ENCODE measurements around the gene ADGRG3.

Gene ADGRG3

GRCh38 chr16:57735755-57736418 lies 67.8 kb downstream of the ADGRG3 start, which contains the start of gene KATNB1:
TSS of gene KATNB1 (plus strand) at chr16:57735770. CDS start at chr16:57737244, 1,474 bp downstream.
- Histone ChIP-seq H3F3A (ENCODE audit: control insufficient read depth, insufficient read depth) (no peaks in the 10 kb centered on the region), H3K79me2 (ENCODE audit: control insufficient read depth, low read length) (peaks cover 46% of the 10 kb centered on the region), H3K27ac (ENCODE audit: low read depth, low read length) (peak within 1 kb of the TSS; percentile 31; the same call in 1 of the 2 replicates), H3K36me3 (ENCODE audit: control insufficient read depth, low read length) (peaks cover 29% of the 10 kb centered on the region), H3K4me3 (ENCODE audit: low read length) (peak within 1 kb of the TSS; percentile 98), H4K20me1 (ENCODE audit: control insufficient read depth, insufficient read depth, low read depth, low read length) (no peaks in the 10 kb centered on the region), H3K27me3 (ENCODE audit: control insufficient read depth, low read length) (no peaks in the 10 kb centered on the region), H3K4me2 (ENCODE audit: low read length) (peak within 1 kb of the TSS; percentile 97), H3K9me2 (replicated peaks; ENCODE audit: control insufficient read depth, low read length) (no peaks in the 10 kb centered on the region), H3K4me1 (ENCODE audit: control insufficient read depth, low read length) (peaks cover 20% of the 10 kb centered on the region), H3K9me3 (ENCODE audit: control insufficient read depth, insufficient read depth, low read length) (no peaks in the 10 kb centered on the region)
- TF ChIP-seq EZH2phosphoT487 (IDR thresholded peaks at IDR 0.05; ENCODE audit: borderline replicate concordance, low read length) = no peak

DNA sequence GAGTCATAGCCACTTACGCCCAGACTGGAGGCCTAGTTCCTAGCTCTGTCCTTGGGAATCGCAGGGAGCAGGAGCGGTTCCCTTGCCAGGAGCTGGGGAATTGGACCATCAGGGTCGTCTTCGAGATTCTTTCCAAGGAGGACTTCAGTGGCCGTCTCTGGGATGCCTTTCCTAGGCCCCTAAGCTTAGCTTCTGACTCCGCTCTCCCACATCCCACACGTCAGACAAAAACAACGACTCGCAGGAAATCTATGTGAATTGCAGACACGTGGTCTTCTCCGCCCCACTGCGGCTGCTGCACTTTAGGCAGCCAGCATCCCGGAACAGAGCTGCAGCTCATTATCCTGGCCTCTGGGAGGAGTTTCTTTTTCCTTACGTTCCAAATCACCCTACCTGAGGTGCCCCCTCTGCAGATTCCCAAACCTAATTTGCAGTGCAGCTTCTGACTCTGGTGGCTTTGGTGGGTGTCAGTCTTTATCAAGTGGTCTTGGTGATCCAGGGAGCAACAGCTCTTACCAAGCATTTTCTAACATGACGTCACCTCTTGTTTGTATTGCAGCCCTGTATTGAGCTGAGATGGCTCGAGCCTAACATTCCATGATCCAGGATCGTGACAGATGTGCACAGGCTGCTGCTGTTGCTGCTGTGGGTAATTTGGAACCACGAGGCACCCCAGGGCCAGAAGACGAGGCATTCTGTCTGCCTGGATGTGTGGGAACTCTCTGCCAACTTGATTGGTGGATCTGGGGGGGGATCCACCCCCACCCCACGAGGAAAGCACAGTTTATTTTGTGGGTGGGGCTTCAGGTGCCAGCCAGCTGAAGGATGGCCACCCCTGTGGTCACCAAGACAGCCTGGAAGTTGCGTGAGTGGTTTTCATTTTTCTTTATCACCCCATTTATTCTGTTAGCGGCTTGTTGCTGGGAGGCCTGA lies 68.6 kb downstream of the ADGRG3 start:
- peaks cover 20% of the 10 kb centered on the region for H3K4me1 ChIP-seq (ENCODE audit: control insufficient read depth, low read length)
- H3K79me2 ChIP-seq (ENCODE audit: control insufficient read depth, low read length) = peaks cover 46% of the 10 kb centered on the region
- no peaks in the 10 kb centered on the region for H3K9me3 ChIP-seq (ENCODE audit: control insufficient read depth, insufficient read depth, low read length)
- no peaks in the 10 kb centered on the region for H3K27me3 ChIP-seq (ENCODE audit: control insufficient read depth, low read length)
- peak overlapping the region; percentile 31; the same call in 1 of the 2 replicates for H3K27ac ChIP-seq (ENCODE audit: low read depth, low read length)
- no peaks in the 10 kb centered on the region for H3F3A ChIP-seq (ENCODE audit: control insufficient read depth, insufficient read depth)
- peak overlapping the region; percentile 98 for H3K4me3 ChIP-seq (ENCODE audit: low read length)
- H3K36me3 ChIP-seq (ENCODE audit: control insufficient read depth, low read length) = peaks cover 30% of the 10 kb centered on the region
- no peaks in the 10 kb centered on the region for H3K9me2 ChIP-seq (replicated peaks; ENCODE audit: control insufficient read depth, low read length)
- no peaks in the 10 kb centered on the region for H4K20me1 ChIP-seq (ENCODE audit: control insufficient read depth, insufficient read depth, low read depth, low read length)
- TF ChIP-seq CTCF (IDR thresholded peaks at IDR 0.05; ENCODE audit: low read depth, low read length, poor library complexity, severe bottlenecking) (no peak), EZH2phosphoT487 (IDR thresholded peaks at IDR 0.05; ENCODE audit: borderline replicate concordance, low read length) (no peak)
- peak overlapping the region; percentile 97 for H3K4me2 ChIP-seq (ENCODE audit: low read length)

- Histone ChIP-seq H3K36me3 (ENCODE audit: control insufficient read depth, low read length) (peaks cover 40% of the 10 kb centered on the region), H3F3A (ENCODE audit: control insufficient read depth, insufficient read depth) (no peaks in the 10 kb centered on the region), H3K79me2 (ENCODE audit: control insufficient read depth, low read length) (peaks cover 46% of the 10 kb centered on the region), H3K4me1 (ENCODE audit: control insufficient read depth, low read length) (peaks cover 20% of the 10 kb centered on the region), H3K27ac (ENCODE audit: low read depth, low read length) (no peak overlapping the region), H3K9me2 (replicated peaks; ENCODE audit: control insufficient read depth, low read length) (no peaks in the 10 kb centered on the region), H3K9me3 (ENCODE audit: control insufficient read depth, insufficient read depth, low read length) (no peaks in the 10 kb centered on the region), H4K20me1 (ENCODE audit: control insufficient read depth, insufficient read depth, low read depth, low read length) (no peaks in the 10 kb centered on the region), H3K27me3 (ENCODE audit: control insufficient read depth, low read length) (no peaks in the 10 kb centered on the region), H3K4me3 (ENCODE audit: low read length) (no peak overlapping the region), H3K4me2 (ENCODE audit: low read length) (no peak overlapping the region)
- TF ChIP-seq CTCF (IDR thresholded peaks at IDR 0.05; ENCODE audit: low read depth, low read length, poor library complexity, severe bottlenecking) (no peak), EZH2phosphoT487 (IDR thresholded peaks at IDR 0.05; ENCODE audit: borderline replicate concordance, low read length) (no peak)
Measured at GRCh38 chr16:57738844-57739243, 70.7 kb downstream of the ADGRG3 start.

Data from DOHH2 (cell line).